ENCODE results near the gene OTUB2. TPM values are rescaled to one million over a fixed set of nuclear protein-coding genes. Genes with fewer than 3 reads are reported as not detected.
A peak's percentile ranks its signal among the peaks of the same experiment; 100 is the strongest.

OTUB2 gene
- polyA plus RNA-seq, 1 donor (not counting 4 experiments of a cell fraction or from before 2014, with no cell fraction given) = 2.6 TPM

- peaks cover 3% of the 10 kb centered on the region for H3K9me1 ChIP-seq (ENCODE audit: control insufficient read depth, extremely low read depth, insufficient read depth, low read length)
- H3K9me3 ChIP-seq (ENCODE audit: control insufficient read depth, low read depth, low read length) = no peaks in the 10 kb centered on the region
- H3K27ac ChIP-seq (ENCODE audit: control insufficient read depth, insufficient read depth, low read length) = peak overlapping the region; percentile 30
- no peak for TF ChIP-seq EZH2 (IDR thresholded peaks at IDR 0.05; ENCODE audit: low read length)
- TF ChIP-seq CTCF (optimal IDR thresholded peaks at IDR 0.05 in 1 of 3, IDR thresholded peaks at IDR 0.05 in 1 of 3, conservative IDR thresholded peaks at IDR 0.05 in 1 of 3; ENCODE audit: extremely low read depth in 1 of 3, insufficient read depth in 2 of 3, low read length in 3 of 3) = no peak
- H3K36me3 ChIP-seq (ENCODE audit: control insufficient read depth in 2 of 2, extremely low read depth in 1 of 2, insufficient read depth in 2 of 2, low read length in 2 of 2) = no peaks in the 10 kb centered on the region
- H2AFZ ChIP-seq (ENCODE audit: control insufficient read depth, low read length) = peak overlapping the region; percentile 77
- DNase-seq (ENCODE audit: low read depth, low spot score) (peak; percentile 50), FAIRE-seq (peak; percentile 98)
- H3K4me1 ChIP-seq (ENCODE audit: control insufficient read depth, extremely low read depth, insufficient read depth, low read length) = peaks cover 11% of the 10 kb centered on the region
- H3K4me2 ChIP-seq (ENCODE audit: control insufficient read depth, extremely low read depth, insufficient read depth, low read depth, low read length) = peak overlapping the region; percentile 70
- H3K79me2 ChIP-seq (ENCODE audit: control insufficient read depth, insufficient read depth, low read length) = no peaks in the 10 kb centered on the region
- no peaks in the 10 kb centered on the region for H4K20me1 ChIP-seq (ENCODE audit: control insufficient read depth, extremely low read depth, insufficient read depth, low read length)
- H3K9ac ChIP-seq (ENCODE audit: control insufficient read depth, extremely low read depth, insufficient read depth, low read length) = peak overlapping the region; percentile 13
- H3K4me3 ChIP-seq (ENCODE audit: control insufficient read depth in 2 of 3, extremely low read depth in 1 of 3, insufficient read depth in 2 of 3, low read depth in 1 of 3, low read length in 3 of 3) = peak overlapping the region in 2 of 3 experiments; percentile 11 to 52
- dilution Hi-C loops (cut with MboI; ENCODE audit: extremely low pct_ligation_motif_present, low sequenced_read_pairs) = no loop called here
- H3K27me3 ChIP-seq (ENCODE audit: control insufficient read depth, extremely low read depth, insufficient read depth, low read length) = peaks cover 6% of the 10 kb centered on the region
These were observed 31.0 kb upstream of the OTUB2 start for GRCh38 chr14:93994919-93995682.

GRCh38 chr14:93996130-93996695 is 29.9 kb upstream of the OTUB2 start:
- FAIRE-seq = no peak
- Histone ChIP-seq H3K9me1 (ENCODE audit: control insufficient read depth, extremely low read depth, insufficient read depth, low read length) (peaks cover 3% of the 10 kb centered on the region), H3K9ac (ENCODE audit: control insufficient read depth, extremely low read depth, insufficient read depth, low read length) (no peak overlapping the region), H3K9me3 (ENCODE audit: control insufficient read depth, low read depth, low read length) (no peaks in the 10 kb centered on the region), H3K4me2 (ENCODE audit: control insufficient read depth, extremely low read depth, insufficient read depth, low read depth, low read length) (no peak overlapping the region), H2AFZ (ENCODE audit: control insufficient read depth, low read length) (no peak overlapping the region), H3K4me1 (ENCODE audit: control insufficient read depth, extremely low read depth, insufficient read depth, low read length) (peaks cover 14% of the 10 kb centered on the region), H3K27me3 (ENCODE audit: control insufficient read depth, extremely low read depth, insufficient read depth, low read length) (peaks cover 4% of the 10 kb centered on the region), H3K27ac (ENCODE audit: control insufficient read depth, insufficient read depth, low read length) (no peak overlapping the region), H4K20me1 (ENCODE audit: control insufficient read depth, extremely low read depth, insufficient read depth, low read length) (no peaks in the 10 kb centered on the region), H3K79me2 (ENCODE audit: control insufficient read depth, insufficient read depth, low read length) (no peaks in the 10 kb centered on the region), H3K4me3 (ENCODE audit: control insufficient read depth in 2 of 3, extremely low read depth in 1 of 3, insufficient read depth in 2 of 3, low read depth in 1 of 3, low read length in 3 of 3) (no peak overlapping the region), H3K36me3 (ENCODE audit: control insufficient read depth in 2 of 2, extremely low read depth in 1 of 2, insufficient read depth in 2 of 2, low read length in 2 of 2) (no peaks in the 10 kb centered on the region)
- TF ChIP-seq CTCF (optimal IDR thresholded peaks at IDR 0.05 in 1 of 3, IDR thresholded peaks at IDR 0.05 in 1 of 3, conservative IDR thresholded peaks at IDR 0.05 in 1 of 3; ENCODE audit: extremely low read depth in 1 of 3, insufficient read depth in 2 of 3, low read length in 3 of 3) = no peak
- TF ChIP-seq EZH2 (IDR thresholded peaks at IDR 0.05; ENCODE audit: low read length) = no peak
- DNase-seq (ENCODE audit: low read depth, low spot score) = no peak
- dilution Hi-C loops (cut with MboI; ENCODE audit: extremely low pct_ligation_motif_present, low sequenced_read_pairs) = no loop called here
